ENCODE results near the gene OR10H4.

- TF ChIP-seq CTCF (optimal IDR thresholded peaks at IDR 0.05 in 1 of 3, IDR thresholded peaks at IDR 0.05 in 1 of 3, conservative IDR thresholded peaks at IDR 0.05 in 1 of 3; ENCODE audit: extremely low read depth in 1 of 3, insufficient read depth in 2 of 3, low read length in 3 of 3) (no peak), EZH2 (IDR thresholded peaks at IDR 0.05; ENCODE audit: low read length) (no peak)
Measured at GRCh38 chr19:15977690-15978089, 28.9 kb downstream of the OR10H4 start.

Measured in keratinocyte (primary cell).